OCI-LY7 (cell line): ENCODE data around the gene CD70.
"Not testable (repeated sequence)": the region's sequence is repeated elsewhere in the genome, so short reads cannot be mapped to it uniquely, and the experiment has no call there.

ENCODE experiments used
- EZH2phosphoT487 ChIP-seq: fragments of 200-600 bp; sonication (generic); IDR thresholded peaks from 2 replicates; pipeline ENCODE4 v1.6.1; 2018; ENCODE audit warnings: low read depth, borderline replicate concordance, mild to moderate bottlenecking, mixed run types, antibody characterized with exemption, low read length, moderate library complexity, mixed read lengths
- TF ChIP-seq, protein P1 (sequence below): fragments of 200-600 bp; sonication (generic); conservative IDR thresholded peaks from 2 replicates; pipeline ENCODE4 v1.5.1; 2014; ENCODE audit warnings: mild to moderate bottlenecking, antibody characterized with exemption, low read length, moderate library complexity, mixed read lengths

DNA sequence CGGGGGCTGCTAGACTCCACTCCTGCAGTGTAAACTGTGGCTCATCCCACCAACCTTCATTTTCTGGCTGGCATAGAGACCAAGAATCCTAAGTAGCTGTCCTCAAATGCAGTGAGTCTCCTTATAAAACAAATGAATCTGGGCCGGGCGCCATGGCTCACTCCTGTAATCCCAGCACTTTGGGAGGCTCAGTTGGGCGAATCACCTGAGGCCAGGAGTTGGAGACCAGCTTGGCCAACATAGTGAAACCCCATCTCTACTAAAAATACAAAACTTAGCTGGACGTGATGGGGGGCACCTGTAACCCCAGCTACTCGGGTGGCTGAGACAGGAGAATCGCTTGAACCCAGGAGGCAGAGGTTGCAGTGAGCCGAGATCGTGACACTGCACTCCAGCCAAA, 49.4 kb upstream of the CD70 start:
- TF ChIP-seq, protein P1, sequence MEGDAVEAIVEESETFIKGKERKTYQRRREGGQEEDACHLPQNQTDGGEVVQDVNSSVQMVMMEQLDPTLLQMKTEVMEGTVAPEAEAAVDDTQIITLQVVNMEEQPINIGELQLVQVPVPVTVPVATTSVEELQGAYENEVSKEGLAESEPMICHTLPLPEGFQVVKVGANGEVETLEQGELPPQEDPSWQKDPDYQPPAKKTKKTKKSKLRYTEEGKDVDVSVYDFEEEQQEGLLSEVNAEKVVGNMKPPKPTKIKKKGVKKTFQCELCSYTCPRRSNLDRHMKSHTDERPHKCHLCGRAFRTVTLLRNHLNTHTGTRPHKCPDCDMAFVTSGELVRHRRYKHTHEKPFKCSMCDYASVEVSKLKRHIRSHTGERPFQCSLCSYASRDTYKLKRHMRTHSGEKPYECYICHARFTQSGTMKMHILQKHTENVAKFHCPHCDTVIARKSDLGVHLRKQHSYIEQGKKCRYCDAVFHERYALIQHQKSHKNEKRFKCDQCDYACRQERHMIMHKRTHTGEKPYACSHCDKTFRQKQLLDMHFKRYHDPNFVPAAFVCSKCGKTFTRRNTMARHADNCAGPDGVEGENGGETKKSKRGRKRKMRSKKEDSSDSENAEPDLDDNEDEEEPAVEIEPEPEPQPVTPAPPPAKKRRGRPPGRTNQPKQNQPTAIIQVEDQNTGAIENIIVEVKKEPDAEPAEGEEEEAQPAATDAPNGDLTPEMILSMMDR = not testable (repeated sequence)
- not testable (repeated sequence) for TF ChIP-seq EZH2phosphoT487
